Spleen (tissue), 7 donors: ENCODE results near the gene FILIP1.

Source experiments
- CTCF ChIP-seq, 11 experiments: fragments of 200-600 bp in 7 of 11; fragments of 450-650 bp in 4 of 11; sonication (generic) in 4 of 11; IDR thresholded peaks in 8 of 11; conservative IDR thresholded peaks in 3 of 11; 1 replicate in 7 of 11; 2 replicates in 4 of 11; pipeline versions ENCODE4 v1.4.0 to v1.8.0; 2016 to 2021; ENCODE audit warnings: antibody characterized with exemption in 11 of 11, inconsistent platforms in 4 of 11, mild to moderate bottlenecking in 1 of 11
- POLR2A ChIP-seq, 3 donors: fragments of 450-650 bp; IDR thresholded peaks; one replicate each; pipeline ENCODE4 v1.5.1; 2017; ENCODE audit warnings: antibody characterized with exemption in 3 of 3, mild to moderate bottlenecking in 1 of 3
- POLR2AphosphoS5 ChIP-seq, 3 donors: sonication (generic); formaldehyde crosslinking; IDR thresholded peaks; one replicate each; pipeline ENCODE4 v1.5.1; 2017; ENCODE audit warnings: antibody characterized with exemption in 3 of 3
- donor health status: DM: no; HTN: no; CAD: no; lungs with moderate emphysema.
- donor health status: DM: no; HTN: no; CAD: no.
- donor health status: DM: no; HTN: no; CAD: no.

- TF ChIP-seq POLR2A (IDR thresholded peaks at IDR 0.05) (no peak), CTCF (IDR thresholded peaks at IDR 0.05 in 8 of 11, conservative IDR thresholded peaks at IDR 0.05 in 3 of 11) (no peak), POLR2AphosphoS5 (IDR thresholded peaks at IDR 0.05) (no peak)
Measured at GRCh38 chr6:75344021-75344420, 149.6 kb downstream of the FILIP1 start.
